Measurements from ENCODE around the gene BANP. TPM values are rescaled to one million over a fixed set of nuclear protein-coding genes. Genes with fewer than 3 reads are reported as not detected.
"Not testable (repeated sequence)": the region's sequence is repeated elsewhere in the genome, so short reads cannot be mapped to it uniquely, and the experiment has no call there.

Gene BANP
- total RNA-seq, 2 experiments from 2014 or later = 35.1 to 38.6 TPM

DNA sequence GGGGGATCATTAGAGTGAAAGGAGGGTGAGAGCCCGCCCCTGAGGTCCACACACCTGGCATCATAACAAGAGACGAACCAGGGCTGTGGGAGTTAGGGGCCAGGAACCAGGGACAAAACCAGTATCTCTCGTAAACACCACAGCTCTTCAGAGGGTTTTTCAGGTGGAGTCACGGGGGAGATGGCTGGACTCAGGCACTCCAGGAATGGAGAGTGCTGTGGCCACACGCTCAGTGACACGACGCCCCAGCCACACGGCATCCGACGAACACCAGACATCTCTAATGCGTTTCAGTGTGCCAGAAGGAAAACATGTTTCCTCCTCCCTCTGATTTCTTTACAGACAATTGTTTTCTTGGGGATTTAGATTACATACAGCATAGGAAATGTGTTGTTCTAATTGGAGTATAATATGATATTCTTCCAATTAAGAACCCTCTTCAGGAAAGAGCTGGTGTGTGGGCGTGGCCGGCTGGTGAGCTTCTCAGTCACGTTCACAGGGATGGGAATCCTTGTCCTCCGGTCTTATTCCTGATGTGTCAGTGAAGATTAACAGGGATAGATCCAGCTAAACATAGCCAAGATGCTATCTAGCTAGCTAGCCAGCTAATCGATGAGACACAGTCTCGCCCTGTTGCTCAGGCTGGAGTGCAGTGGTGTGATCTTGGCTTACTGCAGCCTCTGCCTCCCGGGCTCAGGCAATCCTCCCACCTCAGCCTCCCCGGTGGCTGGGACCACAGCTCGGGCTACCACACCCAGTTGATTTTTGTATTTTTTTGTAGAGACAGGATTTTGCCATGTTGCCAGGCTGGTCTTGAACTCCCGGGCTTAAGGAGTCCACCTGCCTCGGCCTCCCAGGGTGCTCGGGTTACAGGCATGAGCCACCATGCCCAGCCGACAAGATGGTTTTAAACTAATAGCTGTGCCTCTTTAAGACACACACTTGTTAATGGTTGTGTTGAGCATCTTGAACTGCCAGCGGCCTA lies 98.6 kb downstream of the BANP start:
- CTCF ChIA-PET = interaction anchor here (0.7 kb wide), 1 partner anchor 233 kb away, joined by 3 read pairs; no protein-coding TSS in a partner anchor

GRCh38 chr16:88050952-88051660 lies 99.9 kb downstream of the BANP start:
- no peak overlapping the region for H3K4me3 Mint-ChIP-seq
- H3K27me3 Mint-ChIP-seq (ENCODE audit: low read depth) = no peaks in the 10 kb centered on the region
- no peak for DNase-seq
- intact Hi-C loops (cut with micrococcal nuclease) = no loop called here
- peaks cover 23% of the 10 kb centered on the region for H3K36me3 Mint-ChIP-seq (ENCODE audit: low read depth)
- no peaks in the 10 kb centered on the region for H3K4me1 Mint-ChIP-seq (ENCODE audit: low read depth)
- H3K9me3 Mint-ChIP-seq = no peaks in the 10 kb centered on the region
- H3K27ac Mint-ChIP-seq = no peak overlapping the region
- CTCF ChIA-PET = interaction anchor here (0.7 kb wide), 1 partner anchor 232 kb away, joined by 3 read pairs; no protein-coding TSS in a partner anchor

More for the DNA sequence above, 98.6 kb downstream of the BANP start:
- Mint-ChIP-seq H3K27me3 (ENCODE audit: low read depth) (no peaks in the 10 kb centered on the region), H3K27ac (no peak overlapping the region), H3K9me3 (no peaks in the 10 kb centered on the region), H3K36me3 (ENCODE audit: low read depth) (peaks cover 23% of the 10 kb centered on the region), H3K4me3 (no peak overlapping the region), H3K4me1 (ENCODE audit: low read depth) (no peaks in the 10 kb centered on the region)
- intact Hi-C loops (cut with micrococcal nuclease) = no loop called here
- DNase-seq = no peak

- Mint-ChIP-seq H3K27me3 (ENCODE audit: low read depth) (no peaks in the 10 kb centered on the region), H3K4me1 (ENCODE audit: low read depth) (no peaks in the 10 kb centered on the region), H3K36me3 (ENCODE audit: low read depth) (peaks cover 20% of the 10 kb centered on the region), H3K9me3 (no peaks in the 10 kb centered on the region), H3K27ac (no peak overlapping the region), H3K4me3 (no peak overlapping the region)
- intact Hi-C loops (cut with micrococcal nuclease) = no loop called here
- CTCF ChIA-PET = no interaction called here
- DNase-seq = no peak
Measured at GRCh38 chr16:88052661-88053060, 101.4 kb downstream of the BANP start.

DNA sequence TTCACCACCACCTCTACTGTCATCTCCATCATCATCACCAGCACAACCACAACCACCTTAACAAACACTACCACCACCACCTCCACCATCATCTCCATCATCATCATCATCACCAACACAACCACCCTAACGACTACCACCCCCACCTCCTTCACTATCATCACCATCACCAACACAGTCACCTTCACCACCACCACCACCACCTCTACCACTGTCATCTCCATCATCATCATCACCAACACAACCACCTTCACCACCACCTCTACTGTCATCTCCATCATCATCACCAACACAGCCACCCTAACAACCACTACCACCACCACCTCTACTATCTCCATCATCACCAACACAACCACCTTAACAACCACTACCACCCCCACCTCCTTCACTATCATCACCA lies 102.2 kb downstream of the BANP start:
- H3K4me1 Mint-ChIP-seq (ENCODE audit: low read depth); H3K9me3 Mint-ChIP-seq; CTCF ChIA-PET; DNase-seq; H3K27me3 Mint-ChIP-seq (ENCODE audit: low read depth); H3K4me3 Mint-ChIP-seq; intact Hi-C loops (cut with micrococcal nuclease); H3K27ac Mint-ChIP-seq: not testable (repeated sequence)
- H3K36me3 Mint-ChIP-seq (ENCODE audit: low read depth) = peaks cover 12% of the 10 kb centered on the region

DNA sequence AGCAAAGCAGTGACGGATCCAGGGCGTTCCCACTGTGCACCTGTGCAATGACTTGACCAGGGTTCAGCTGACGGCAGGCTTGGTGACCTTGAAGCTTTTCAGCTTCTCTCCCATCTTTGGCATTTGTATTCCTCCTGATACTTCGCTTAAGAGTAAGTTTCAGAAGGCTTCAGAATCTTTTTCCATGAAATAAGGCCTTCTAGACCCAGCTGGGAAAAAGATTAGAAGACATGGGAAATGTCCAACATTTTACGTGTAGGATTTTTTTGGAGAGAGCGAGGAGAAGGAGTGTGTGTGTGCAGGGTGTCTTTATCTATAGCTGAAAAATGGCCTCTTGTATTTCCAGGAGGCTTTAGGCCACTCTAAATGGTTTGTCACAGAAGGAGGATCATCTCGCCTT lies 104.1 kb downstream of the BANP start:
- no peak for DNase-seq
- Mint-ChIP-seq H3K27ac (no peak overlapping the region), H3K9me3 (no peaks in the 10 kb centered on the region), H3K27me3 (ENCODE audit: low read depth) (no peaks in the 10 kb centered on the region), H3K4me1 (ENCODE audit: low read depth) (no peaks in the 10 kb centered on the region), H3K4me3 (no peak overlapping the region), H3K36me3 (ENCODE audit: low read depth) (peaks cover 2% of the 10 kb centered on the region)
- CTCF ChIA-PET = no interaction called here
- intact Hi-C loops (cut with micrococcal nuclease) = no loop called here

DNA sequence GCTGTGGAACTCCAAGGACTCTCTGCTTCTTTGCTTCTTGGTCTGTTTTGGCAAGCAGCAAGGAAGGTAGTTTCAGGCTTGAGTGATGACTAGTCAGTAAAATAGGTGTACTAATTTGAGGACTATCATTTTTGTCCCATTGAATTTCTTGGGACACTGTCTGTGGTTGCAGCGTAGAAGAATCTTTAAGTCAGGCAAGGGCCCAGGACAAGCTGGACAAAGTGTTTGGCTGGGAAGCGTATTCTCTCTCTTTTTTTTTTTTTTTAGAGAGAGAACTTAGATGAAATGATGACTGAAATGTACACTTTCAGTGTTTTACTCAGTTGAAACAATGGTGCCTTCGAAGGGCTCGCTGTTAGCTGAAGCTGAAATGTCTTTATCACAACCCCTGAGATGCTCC lies 105.0 kb downstream of the BANP start:
- no peak for DNase-seq
- Mint-ChIP-seq H3K27me3 (ENCODE audit: low read depth) (no peaks in the 10 kb centered on the region), H3K4me1 (ENCODE audit: low read depth) (no peaks in the 10 kb centered on the region), H3K36me3 (ENCODE audit: low read depth) (no peaks in the 10 kb centered on the region), H3K9me3 (no peaks in the 10 kb centered on the region), H3K27ac (no peak overlapping the region), H3K4me3 (no peak overlapping the region)
- intact Hi-C loops (cut with micrococcal nuclease) = no loop called here
- CTCF ChIA-PET = no interaction called here

DNA sequence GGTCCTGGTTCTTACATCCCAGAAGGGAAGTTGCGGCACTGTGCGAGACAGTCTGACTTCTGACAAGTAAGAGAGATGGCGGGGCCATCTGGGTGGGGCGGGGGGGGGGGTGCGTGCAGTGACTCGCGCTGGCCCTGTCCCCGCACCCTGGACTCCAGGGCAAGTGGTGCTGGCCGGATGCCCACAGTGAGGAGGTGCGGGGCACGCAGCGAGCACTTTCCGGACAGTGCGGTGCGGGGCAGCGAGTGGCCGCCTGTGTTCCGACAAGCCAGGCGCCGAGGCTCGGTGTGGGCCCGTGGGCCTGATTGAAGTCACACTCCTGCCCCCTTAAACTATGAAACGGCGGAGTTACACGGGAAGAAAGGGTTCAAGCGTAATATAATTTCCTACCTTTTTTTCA lies 106.4 kb downstream of the BANP start:
- no peak for DNase-seq
- Mint-ChIP-seq H3K4me1 (ENCODE audit: low read depth) (no peaks in the 10 kb centered on the region), H3K27me3 (ENCODE audit: low read depth) (no peaks in the 10 kb centered on the region), H3K4me3 (no peak overlapping the region), H3K9me3 (no peaks in the 10 kb centered on the region), H3K36me3 (ENCODE audit: low read depth) (no peaks in the 10 kb centered on the region), H3K27ac (no peak overlapping the region)
- intact Hi-C loops (cut with micrococcal nuclease) = no loop called here
- CTCF ChIA-PET = no interaction called here

DNA sequence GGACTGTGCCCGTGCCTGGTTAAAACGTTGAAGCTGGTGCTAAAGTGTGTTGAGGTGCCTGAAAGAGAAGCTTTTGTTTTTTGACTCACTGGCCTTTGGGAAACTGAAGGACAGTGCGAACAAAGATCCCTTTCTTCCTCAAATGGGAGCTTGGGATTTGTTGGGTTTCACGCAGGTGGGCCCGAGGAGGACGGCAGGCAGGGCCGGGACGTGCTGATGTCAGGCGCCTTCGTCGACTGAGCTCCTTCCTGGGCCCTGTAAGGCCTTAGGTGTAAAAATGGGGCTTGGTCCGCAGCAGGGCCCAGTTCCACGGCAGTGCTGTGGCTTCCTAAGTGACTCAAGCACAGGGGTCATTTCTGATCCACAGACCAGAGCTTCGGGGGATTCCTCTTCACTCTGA lies 106.9 kb downstream of the BANP start:
- H3K27ac Mint-ChIP-seq = no peak overlapping the region
- H3K36me3 Mint-ChIP-seq (ENCODE audit: low read depth) = peaks cover under 1% of the 10 kb centered on the region
- H3K27me3 Mint-ChIP-seq (ENCODE audit: low read depth) = no peaks in the 10 kb centered on the region
- H3K9me3 Mint-ChIP-seq = no peaks in the 10 kb centered on the region
- no peak overlapping the region for H3K4me3 Mint-ChIP-seq
- CTCF ChIA-PET = no interaction called here
- no peak for DNase-seq
- no peaks in the 10 kb centered on the region for H3K4me1 Mint-ChIP-seq (ENCODE audit: low read depth)
- intact Hi-C loops (cut with micrococcal nuclease) = no loop called here

- CTCF ChIA-PET = no interaction called here
- H3K4me1 Mint-ChIP-seq (ENCODE audit: low read depth) = no peaks in the 10 kb centered on the region
- intact Hi-C loops (cut with micrococcal nuclease) = no loop called here
- H3K27ac Mint-ChIP-seq = no peak overlapping the region
- DNase-seq = no peak
- no peaks in the 10 kb centered on the region for H3K27me3 Mint-ChIP-seq (ENCODE audit: low read depth)
- peaks cover 3% of the 10 kb centered on the region for H3K36me3 Mint-ChIP-seq (ENCODE audit: low read depth)
- H3K4me3 Mint-ChIP-seq = no peak overlapping the region
- no peaks in the 10 kb centered on the region for H3K9me3 Mint-ChIP-seq
Measured at GRCh38 chr16:88058817-88059216, 107.6 kb downstream of the BANP start.

DNA sequence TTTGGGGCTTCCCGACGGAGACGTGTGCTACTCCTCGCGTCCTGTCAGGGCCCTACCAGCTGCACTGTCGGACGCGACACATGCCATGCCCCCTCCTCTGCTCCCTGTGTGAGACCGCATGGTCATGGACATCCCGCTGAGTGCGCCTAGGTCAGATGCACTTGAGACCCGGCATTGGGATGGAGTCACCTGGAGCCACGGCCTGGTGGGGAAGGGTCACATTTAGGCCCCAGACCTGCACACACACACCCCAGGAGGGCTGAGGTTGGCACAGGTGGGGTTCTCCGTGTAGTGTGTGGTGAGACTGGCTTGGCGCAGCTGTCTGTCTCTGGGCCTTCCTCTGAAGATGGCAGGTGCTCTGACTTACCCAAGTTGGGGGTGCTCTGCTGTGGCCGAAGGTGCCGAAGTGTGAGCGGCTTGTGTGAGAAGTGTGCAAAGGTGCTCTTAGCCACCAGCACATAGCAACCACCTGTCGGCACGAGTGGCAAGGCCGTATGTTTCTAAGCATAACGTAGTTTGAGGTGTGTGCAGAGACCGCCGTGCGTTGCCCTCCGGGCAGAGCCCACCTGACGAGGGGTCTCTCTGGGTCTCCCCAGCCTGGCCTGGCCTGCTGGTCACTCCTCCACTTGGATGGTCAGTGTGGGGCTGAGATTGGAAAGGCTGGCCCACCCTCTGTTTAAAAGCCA lies 108.6 kb downstream of the BANP start:
- CTCF ChIA-PET = no interaction called here
- Mint-ChIP-seq H3K4me3 (no peak overlapping the region), H3K9me3 (no peaks in the 10 kb centered on the region), H3K27ac (no peak overlapping the region), H3K36me3 (ENCODE audit: low read depth) (peaks cover 3% of the 10 kb centered on the region), H3K4me1 (ENCODE audit: low read depth) (no peaks in the 10 kb centered on the region), H3K27me3 (ENCODE audit: low read depth) (no peaks in the 10 kb centered on the region)
- intact Hi-C loops (cut with micrococcal nuclease) = no loop called here
- no peak for DNase-seq

- H3K27ac Mint-ChIP-seq = no peak overlapping the region
Measured at GRCh38 chr16:88060524-88061219, 109.4 kb downstream of the BANP start.

More at GRCh38 chr16:88060524-88061219, 109.4 kb downstream of the BANP start:
- Mint-ChIP-seq H3K9me3 (no peaks in the 10 kb centered on the region), H3K27me3 (ENCODE audit: low read depth) (no peaks in the 10 kb centered on the region), H3K4me3 (no peak overlapping the region), H3K36me3 (ENCODE audit: low read depth) (peaks cover 3% of the 10 kb centered on the region), H3K4me1 (ENCODE audit: low read depth) (no peaks in the 10 kb centered on the region)
- no peak for DNase-seq
- intact Hi-C loops (cut with micrococcal nuclease) = no loop called here
- CTCF ChIA-PET = no interaction called here
